K562 (cell line): Measurements from ENCODE around the gene GATM. TPM values are rescaled to one million over a fixed set of nuclear protein-coding genes. Genes with fewer than 3 reads are reported as not detected.
A peak's percentile ranks its signal among the peaks of the same experiment; 100 is the strongest.

ENCODE experiments used
- ATAC-seq: fragments of 200-7000 bp; cut with Tn5 transposase; 3 replicates; pipeline ENCODE4 v1.9.1; 2020; ENCODE audit warnings: moderate library complexity
- BruUV-seq: library from RNA; stranded (reverse); fragments of 400-500 nt; replicated peaks from 2 replicates; lab custom pipeline; 2021; lab: Mats Ljungman, UMichigan
- CTCF ChIA-PET: fragments of 300-600 bp; formaldehyde crosslinking; extraction: SDS; loops from one replicate; lab custom pipeline; 2021; ENCODE audit warnings: low intra/inter-chr PET ratio; lab: Yijun Ruan, JAX
- POLR2A ChIA-PET: fragments of 300-600, 350-650 bp; sonication (Branson Sonifier 250); formaldehyde crosslinking; extraction: SDS; loops from one replicate; lab custom pipeline; 2021; ENCODE audit warnings: antibody characterized with exemption, inconsistent platforms; lab: Yijun Ruan, JAX
- DNase-seq, 4 experiments: peaks; one replicate each; pipeline versions ENCODE4 v3.0.0 to v3.0.0-alpha.2; 2011 to 2018; ENCODE audit warnings: low spot score in 3 of 4, mixed read lengths in 3 of 4; ENCODE audit errors: extremely low read depth in 1 of 4
- FAIRE-seq: peaks from 2 replicates; lab custom pipeline; 2011; peaks lifted over from hg19 to GRCh38; lab: Jason Lieb, UNC
- H2AFZ ChIP-seq: 2 replicates; pipeline ENCODE4 v1.6.0; 2011; ENCODE audit warnings: low read depth, low read length, control low read depth, inconsistent platforms
- H3K27ac ChIP-seq: fragments of 200-600 bp; 3 replicates; pipeline ENCODE4 v1.8.0; 2011; ENCODE audit warnings: low read depth, mild to moderate bottlenecking, control low read depth, inconsistent platforms, low read length, moderate library complexity, mixed read lengths; ENCODE audit errors: extremely low read depth
- H3K27me3 ChIP-seq, 2 experiments: fragments of 300-600 bp in 1 of 2; 2 replicates in 1 of 2; 3 replicates in 1 of 2; pipeline versions ENCODE4 v1.6.0 to v1.8.0; 2011; ENCODE audit warnings: inconsistent platforms in 2 of 2, low read length in 2 of 2, mild to moderate bottlenecking in 1 of 2, mixed read lengths in 1 of 2, moderate library complexity in 1 of 2; ENCODE audit not compliant: control insufficient read depth in 2 of 2, insufficient read depth in 2 of 2
- H3K36me3 ChIP-seq: fragments of 300-600 bp; 3 replicates; pipeline ENCODE4 v1.8.0; 2011; ENCODE audit warnings: mild to moderate bottlenecking, low read length, inconsistent platforms; ENCODE audit not compliant: control insufficient read depth, insufficient read depth
- H3K4me1 ChIP-seq, 2 experiments: fragments of 200-600 bp in 1 of 2; replicated peaks in 1 of 2; 2 replicates in 1 of 2; 3 replicates in 1 of 2; pipeline versions ENCODE4 v1.5.1 to v1.8.0; 2011; ENCODE audit warnings: inconsistent platforms in 2 of 2, low read length in 2 of 2, mild to moderate bottlenecking in 1 of 2, mixed read lengths in 1 of 2, moderate library complexity in 1 of 2; ENCODE audit not compliant: control insufficient read depth in 2 of 2, insufficient read depth in 2 of 2
- H3K4me2 ChIP-seq: 2 replicates; pipeline ENCODE4 v1.6.1; 2011; ENCODE audit warnings: low read length, control low read depth, inconsistent platforms, mixed read lengths; ENCODE audit not compliant: insufficient read depth
- H3K4me3 ChIP-seq: fragments of 200-600 bp; sonication (generic), shearing (Covaris generic); 2 replicates; pipeline ENCODE4 v1.5.1; 2016; ENCODE audit warnings: control low read depth, inconsistent platforms
- H3K79me2 ChIP-seq: fragments of 200-600 bp; 3 replicates; pipeline ENCODE4 v1.8.0; 2011; ENCODE audit warnings: low read length, inconsistent platforms; ENCODE audit not compliant: control insufficient read depth, insufficient read depth
- H3K9ac ChIP-seq, 2 experiments: 2 replicates each; pipeline versions ENCODE4 v1.6.0 to v1.6.1; 2011; ENCODE audit warnings: low read depth in 2 of 2, low read length in 2 of 2, control low read depth in 1 of 2, inconsistent platforms in 1 of 2, mild to moderate bottlenecking in 1 of 2, mixed read lengths in 1 of 2; ENCODE audit not compliant: insufficient read depth in 1 of 2
- H3K9me1 ChIP-seq: one replicate; pipeline ENCODE4 v1.6.0; 2011; ENCODE audit warnings: inconsistent platforms, mild to moderate bottlenecking, low read length, moderate library complexity; ENCODE audit not compliant: control insufficient read depth, insufficient read depth
- H3K9me3 ChIP-seq: replicated peaks from 2 replicates; pipeline ENCODE4 v1.5.1; 2011; ENCODE audit warnings: low read depth, low read length, inconsistent platforms; ENCODE audit not compliant: control insufficient read depth, insufficient read depth
- H4K20me1 ChIP-seq: replicated peaks from 2 replicates; pipeline ENCODE4 v1.6.1; 2011; ENCODE audit warnings: low read length, inconsistent platforms, mixed read lengths; ENCODE audit not compliant: control insufficient read depth, insufficient read depth
- GATA2 ChIP-seq: sonication (generic); formaldehyde crosslinking; IDR thresholded peaks from 2 replicates; pipeline ENCODE4 v1.4.0; 2020; ENCODE audit warnings: mild to moderate bottlenecking, missing genetic modification reagents
- HNRNPK ChIP-seq: fragments of 200-400 bp; formaldehyde crosslinking; IDR thresholded peaks from one replicate; pipeline ENCODE4 v1.6.1; 2018; ENCODE audit warnings: mild to moderate bottlenecking, low read depth, low read length; ENCODE audit not compliant: poor library complexity, severe bottlenecking
- SPI1 ChIP-seq: IDR thresholded peaks from 2 replicates; pipeline ENCODE4 v1.6.1; 2011; ENCODE audit warnings: low read depth, low read length, control low read depth, borderline replicate concordance
- ZBTB40 ChIP-seq, 2 experiments: fragments of 450-650 bp in 1 of 2; sonication (generic) in 1 of 2; formaldehyde crosslinking in 1 of 2; IDR thresholded peaks; 2 replicates each; pipeline versions ENCODE4 v1.7.1 to v1.9.0; 2016 to 2022; ENCODE audit warnings: inconsistent platforms in 1 of 2, mild to moderate bottlenecking in 1 of 2, missing genetic modification reagents in 1 of 2
- WGBS: fragments of 100-300 bp; shearing (Covaris generic); methylation state at CpG from one replicate; pipeline ENCODE4 v1.1.6; 2016; ENCODE audit warnings: low coverage, mixed read lengths; ENCODE audit not compliant: insufficient coverage; ENCODE audit errors: missing lambda C conversion rate; 5-methylcytosine and 5-hydroxymethylcytosine counted together
- in situ Hi-C: fragments of 300-500 bp; cut with MboI; formaldehyde crosslinking; loops from 4 replicates; pipeline ENCODE4 v1.15.0; 2018; ENCODE audit warnings: inconsistent platforms, mixed read lengths
- intact Hi-C: fragments of 100-400 bp; cut with micrococcal nuclease; formaldehyde crosslinking; loops from 2 replicates; pipeline ENCODE4 v1.14.2; 2022
- polyA plus RNA-seq, 8 experiments: library from polyadenylated mRNA; depleted of rRNA in 4 of 8; stranded (reverse) in 5 of 8; unstranded in 3 of 8; fragments of >200 nt; fragmentation: Nextera tagmentation in 2 of 8; fragmentation: Illumina TruSeq in 1 of 8; extraction: Ambion mirVana in 2 of 8; extraction: Trizol in 1 of 8; gene quantifications; 2 replicates each; pipeline versions ENCODE4 v1.2.1 to v1.2.3, GENCODE V29; 2011 to 2014; ENCODE audit warnings: inconsistent platforms in 1 of 8, missing spikeins in 1 of 8
- total RNA-seq, 7 experiments: library from RNA; depleted of rRNA in 6 of 7; stranded (reverse); fragments of >200 nt in 6 of 7; fragmentation: Illumina TruSeq in 2 of 7; extraction: Trizol in 2 of 7; gene quantifications; 2 replicates each; pipeline versions ENCODE4 v1.2.1 to v1.2.3, GENCODE V29; 2011 to 2021; ENCODE audit warnings: low replicate concordance in 1 of 7

GATM gene
- total and polyA plus RNA-seq, 9 of the 15 experiments (the other 6 are each of a cell fraction or from before 2014, with no cell fraction given), result 0.11 to 1.1 (median 0.65) TPM

GRCh38 chr15:45372041-45372995 lies 6.0 kb downstream of the GATM start:
- H3K4me1 ChIP-seq, result no peaks in the 10 kb centered on the region
- H3K4me3 ChIP-seq, result no peak overlapping the region
- no peaks in the 10 kb centered on the region for H3K9me3 ChIP-seq
- no peak overlapping the region for H3K27ac ChIP-seq
- 1% methylated on average over 7 of the region's 7 CpGs for WGBS
- no peaks in the 10 kb centered on the region for H3K9me1 ChIP-seq
- CTCF ChIA-PET, result no interaction called here
- no peak overlapping the region for H2AFZ ChIP-seq
- no peaks in the 10 kb centered on the region for H3K36me3 ChIP-seq
- H3K9ac ChIP-seq, result no peak overlapping the region
- POLR2A ChIA-PET, result interaction anchor here (0.6 to 2.2 kb wide), 2 partner anchors 9 to 10 kb away, joined by 4 to 8 read pairs; no protein-coding TSS in a partner anchor
- no peak overlapping the region for H3K4me2 ChIP-seq
- no peaks in the 10 kb centered on the region for H3K79me2 ChIP-seq
- intact Hi-C loops, result no loop called here
- no peak for ATAC-seq
- BruUV-seq, result no TSS peak
- DNase-seq, result no peak
- in situ Hi-C loops, result no loop called here
- FAIRE-seq, result no peak
- TF ChIP-seq HNRNPK (no peak), GATA2 (CRISPR knock-in tag) (no peak), SPI1 (0 out of 2 replicates have a peak, but pooled peaks have one; percentile 31), ZBTB40 (IDR thresholded peaks at IDR 0.05) (peak; percentile 21; the same call in 1 of the 2 replicates), ZBTB40 (CRISPR knock-in tag; IDR thresholded peaks at IDR 0.05) (no peak)
- TF ChIP-seq, all 486 proteins: peak for 2
- no peaks in the 10 kb centered on the region for H4K20me1 ChIP-seq
- H3K27me3 ChIP-seq, result peaks cover 9 to 14% of the 10 kb centered on the region in 2 experiments; a peak in 3 of 5 replicates
